Measurements from ENCODE around the gene SDHAF3.

SDHAF3 gene

DNA sequence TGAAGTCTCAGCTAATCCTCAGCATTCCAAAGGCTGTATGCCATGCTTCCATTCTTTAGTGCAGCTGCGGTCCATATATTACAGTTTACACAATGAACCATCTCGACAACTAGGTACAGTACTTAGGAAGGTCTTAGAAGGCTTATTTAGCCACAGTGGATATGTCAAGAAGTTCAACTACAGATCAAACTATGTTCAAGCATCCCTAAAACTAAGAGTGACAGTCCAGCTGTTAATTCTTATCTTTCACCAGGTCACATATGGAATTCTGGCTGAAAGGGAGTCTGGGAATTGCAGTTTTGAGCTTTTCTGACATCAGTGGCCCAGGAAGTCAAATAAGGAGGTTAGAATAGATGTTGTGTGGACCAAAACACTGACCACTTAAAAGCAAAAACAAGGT lies 106.8 kb downstream of the SDHAF3 start:
- no peak for DNase-seq

DNA sequence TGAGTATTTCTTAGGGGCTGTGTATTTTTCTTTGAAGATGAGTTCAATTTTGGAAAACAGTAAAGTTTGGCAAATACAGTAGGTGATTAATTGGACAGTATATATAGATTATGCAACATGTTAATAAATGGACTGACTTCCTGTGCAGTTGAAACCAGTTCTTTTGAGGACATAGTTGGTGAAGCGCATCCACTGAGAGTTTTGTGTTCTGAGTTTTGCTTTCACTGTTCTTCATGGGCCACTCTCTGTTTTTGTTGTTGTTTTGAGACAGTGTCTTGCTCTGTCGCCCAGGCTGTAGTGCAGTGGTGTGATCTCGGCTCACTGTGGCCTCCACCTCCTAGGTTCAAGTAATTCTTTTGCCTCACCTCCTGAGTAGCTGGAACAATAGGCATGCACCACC lies 109.0 kb downstream of the SDHAF3 start:
- DNase-seq, result no peak
